ENCODE results near the gene PYGO1.
"Not testable (repeated sequence)": the region's sequence is repeated elsewhere in the genome, so short reads cannot be mapped to it uniquely, and the experiment has no call there.

PYGO1 gene

GRCh38 chr15:55499151-55499550 is 89.0 kb downstream of the PYGO1 start:
- no peak for DNase-seq

DNA sequence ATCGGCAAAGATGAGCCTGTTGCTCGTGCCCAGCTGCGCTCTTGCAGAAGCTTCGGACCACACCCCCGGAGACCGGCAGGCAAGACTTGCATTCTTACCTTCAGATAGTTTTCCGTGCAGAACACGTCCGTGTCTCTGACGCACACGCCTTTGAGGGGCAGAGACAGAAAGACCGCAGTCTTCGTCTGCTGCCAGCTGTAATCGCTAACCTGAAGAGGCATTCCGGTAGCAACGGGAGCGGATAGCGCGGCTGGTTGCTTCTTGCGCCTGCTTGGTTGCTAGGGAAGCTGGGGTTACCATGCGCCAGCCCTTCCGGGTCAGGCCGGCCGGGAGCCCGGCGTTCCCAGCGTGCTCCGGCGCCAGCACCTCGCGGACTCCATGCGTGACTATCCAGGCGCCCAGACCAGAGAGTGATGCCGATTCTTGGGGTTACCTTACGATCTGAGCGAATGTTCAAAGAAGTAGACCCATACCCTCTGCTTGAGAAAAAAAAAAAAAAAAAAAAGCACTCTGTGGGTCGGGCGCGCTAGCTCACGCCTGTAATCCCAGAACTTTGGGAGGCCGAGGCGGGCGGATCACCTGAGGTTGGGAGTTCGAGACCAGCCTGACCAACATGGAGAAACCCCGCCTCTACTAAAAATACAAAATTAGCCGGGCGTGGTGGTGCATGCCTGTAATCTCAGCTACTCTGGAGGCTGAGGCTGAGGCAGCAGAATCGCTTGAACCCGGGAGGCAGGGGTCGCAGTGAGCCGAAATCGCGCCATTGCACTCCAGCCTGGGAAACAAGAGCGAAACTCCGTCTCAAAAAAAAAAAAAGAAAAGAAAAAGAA is 89.8 kb downstream of the PYGO1 start:
- peak; percentile 81 for DNase-seq

GRCh38 chr15:55496716-55497115 is 91.4 kb downstream of the PYGO1 start:
- no peak for DNase-seq

GRCh38 chr15:55494931-55495330 is 93.2 kb downstream of the PYGO1 start:
- DNase-seq = no peak

DNA sequence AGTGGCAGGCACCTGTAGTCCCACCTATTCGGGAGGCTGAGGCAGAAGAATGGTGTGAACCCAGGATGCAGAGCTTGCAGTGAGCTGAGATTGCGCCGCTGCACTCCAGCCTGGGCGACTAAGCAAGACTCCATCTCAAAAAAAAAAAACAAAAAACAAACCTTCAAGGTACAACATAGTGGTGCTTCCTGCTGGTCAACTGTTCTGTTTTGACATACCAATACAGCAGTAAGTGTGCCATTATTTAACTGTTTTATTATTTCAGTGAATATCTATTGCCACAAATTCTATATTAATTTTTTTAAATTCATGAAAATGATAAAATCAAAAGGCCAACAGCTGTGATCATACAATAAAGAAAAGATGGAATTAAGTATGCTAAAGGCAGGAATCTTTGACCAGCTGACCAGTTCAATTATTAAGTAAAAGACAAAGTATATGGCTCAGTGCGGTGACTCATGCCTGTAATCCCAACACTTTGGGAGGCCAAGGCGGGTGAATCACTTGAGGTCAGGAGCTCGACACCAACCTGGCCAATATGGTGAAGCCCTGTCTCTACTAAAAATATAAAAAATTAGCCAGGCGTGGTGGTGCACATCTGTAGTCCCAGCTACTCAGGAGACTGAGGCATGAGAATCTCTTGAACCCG is 99.1 kb downstream of the PYGO1 start:
- not testable (repeated sequence) for DNase-seq
